GM18517 (cell line): ENCODE data around the gene BIRC5.

Experiments used
- ATAC-seq: cut with Tn5 transposase; IDR thresholded peaks from one replicate; pipeline ENCODE4 v1.9.1; 2021; ENCODE audit warnings: mild to moderate bottlenecking, moderate library complexity; ENCODE audit not compliant: unreplicated experiment

Gene BIRC5

DNA sequence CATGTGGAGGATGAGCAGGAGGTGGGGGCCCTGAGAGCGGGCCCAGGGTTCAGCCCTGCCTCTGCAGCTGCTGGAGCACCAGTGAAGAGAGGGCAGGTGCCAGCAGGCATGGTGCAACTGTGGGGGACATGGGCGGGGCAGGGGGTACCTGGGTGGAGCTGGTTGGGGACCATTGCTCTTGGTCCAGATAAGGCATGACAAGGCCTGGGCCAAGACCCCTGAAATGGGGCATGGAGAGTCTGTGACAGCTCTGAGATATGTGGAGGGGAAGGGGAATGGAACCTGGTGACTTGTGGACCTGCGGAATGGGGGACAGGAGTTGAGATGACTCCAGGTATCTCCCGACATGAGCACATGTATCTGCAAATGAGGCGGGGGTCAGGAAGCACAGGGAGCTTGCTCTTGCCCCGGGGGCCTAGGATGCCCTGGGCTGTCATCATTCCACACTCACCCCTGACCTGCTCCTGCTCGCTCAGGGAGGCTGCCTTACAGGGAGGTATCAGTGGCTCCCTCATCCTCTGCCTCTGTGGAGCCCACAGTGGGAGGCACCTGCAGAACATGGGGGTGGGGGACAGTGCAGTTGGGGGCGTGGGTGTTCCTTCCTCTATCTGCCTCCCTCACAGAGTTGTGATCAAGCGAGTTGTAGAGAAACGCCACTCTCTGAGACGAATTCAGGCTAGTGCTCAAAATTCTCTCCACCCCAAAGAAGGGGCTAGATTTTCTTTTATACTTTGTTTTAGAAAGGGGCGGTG is 57.5 kb downstream of the BIRC5 start:
- no peak for ATAC-seq

DNA sequence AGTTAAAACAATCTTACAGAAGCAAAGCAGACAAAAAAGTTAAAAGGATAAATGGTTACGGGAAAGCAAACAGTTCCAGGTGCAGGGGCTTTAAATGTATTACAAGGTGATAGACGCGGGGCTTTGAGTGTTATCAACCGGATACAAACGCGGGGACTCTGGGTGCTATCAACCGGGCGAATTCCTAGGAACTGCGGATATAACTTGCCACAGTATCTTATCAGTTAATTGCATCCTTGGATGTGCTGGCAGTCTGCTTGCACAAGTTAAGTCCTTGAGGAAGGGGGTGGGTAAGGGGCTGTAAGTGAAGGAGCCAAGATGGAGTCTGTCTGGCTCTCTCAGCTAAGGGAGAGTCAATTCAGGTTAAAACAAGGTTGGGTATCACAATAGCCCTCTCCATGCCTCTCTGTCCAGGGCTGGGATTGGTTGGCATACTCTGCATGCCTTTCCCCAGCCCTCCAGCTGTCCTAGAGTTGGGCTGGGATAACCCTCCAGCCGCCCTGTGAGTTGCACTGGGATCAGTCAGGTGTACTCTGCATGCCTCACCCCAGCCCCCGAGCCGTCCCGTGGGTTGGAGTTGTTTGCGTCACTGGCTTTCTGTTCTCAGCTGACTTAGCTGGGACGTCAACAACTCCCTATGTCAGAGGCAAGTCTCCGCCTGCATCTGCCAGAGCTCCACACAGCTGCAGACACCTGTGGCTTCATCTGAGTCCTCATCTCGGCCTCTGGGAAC is 58.3 kb downstream of the BIRC5 start:
- ATAC-seq: no peak

DNA sequence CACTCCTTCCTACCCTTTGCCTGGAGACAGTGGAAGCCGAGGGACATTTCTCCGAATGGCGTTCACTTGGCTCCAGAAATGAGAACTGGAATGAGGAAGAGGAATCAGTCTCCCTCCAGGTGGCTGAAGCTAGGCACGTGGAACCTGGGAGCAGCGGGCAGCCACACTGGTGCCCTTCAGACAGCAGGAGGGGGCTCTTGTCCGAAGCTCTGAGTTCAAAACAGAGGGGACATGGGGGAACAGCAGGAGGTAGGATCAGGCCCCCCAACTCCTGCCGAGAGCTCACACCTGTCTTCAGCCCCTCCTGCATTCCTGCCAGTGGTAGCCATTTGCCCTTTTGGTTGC is 58.8 kb downstream of the BIRC5 start:
- ATAC-seq: no peak

DNA sequence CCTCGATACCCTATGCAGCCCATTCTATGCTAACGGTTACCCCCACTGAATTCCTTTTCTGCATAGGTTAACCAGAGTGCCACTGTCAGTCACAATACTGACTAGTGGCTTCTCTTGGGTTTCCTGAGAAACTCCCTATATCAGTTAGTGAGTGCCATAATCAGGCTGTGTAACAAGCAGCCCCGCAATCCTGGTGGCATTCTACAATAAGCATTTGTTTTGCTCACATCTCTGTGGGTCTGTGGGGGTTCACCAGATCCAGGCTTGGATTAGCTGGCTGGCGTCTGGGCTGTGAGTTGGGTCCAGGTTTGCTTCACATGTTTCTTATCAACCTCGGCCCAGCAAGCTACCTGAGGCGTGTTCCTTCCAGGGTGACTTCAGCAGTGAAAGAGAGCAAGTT is 59.8 kb downstream of the BIRC5 start:
- no peak for ATAC-seq
